HEK293T (cell line): Measurements from ENCODE around the gene CAPN15.

Source experiments
- HDGF ChIP-seq: fragments of 450-650 bp; IDR thresholded peaks from 2 replicates; pipeline ENCODE4 v1.6.1; 2017; ENCODE audit warnings: antibody characterized with exemption, borderline replicate concordance
- LEF1 ChIP-seq: fragments of 450-650 bp; IDR thresholded peaks from 2 replicates; pipeline ENCODE4 v1.6.1; 2017; ENCODE audit warnings: mild to moderate bottlenecking, borderline replicate concordance
- SP1 ChIP-seq: fragments of 450-650 bp; IDR thresholded peaks from 2 replicates; pipeline ENCODE4 v1.6.1; 2017

GRCh38 chr16:588889-589657 is 61.6 kb downstream of the CAPN15 start:
- TF ChIP-seq HDGF (no peak), SP1 (no peak), LEF1 (peak; percentile 63; the same call in 1 of the 2 replicates)
